Measurements from ENCODE around the gene TSPO.

TSPO gene

DNA sequence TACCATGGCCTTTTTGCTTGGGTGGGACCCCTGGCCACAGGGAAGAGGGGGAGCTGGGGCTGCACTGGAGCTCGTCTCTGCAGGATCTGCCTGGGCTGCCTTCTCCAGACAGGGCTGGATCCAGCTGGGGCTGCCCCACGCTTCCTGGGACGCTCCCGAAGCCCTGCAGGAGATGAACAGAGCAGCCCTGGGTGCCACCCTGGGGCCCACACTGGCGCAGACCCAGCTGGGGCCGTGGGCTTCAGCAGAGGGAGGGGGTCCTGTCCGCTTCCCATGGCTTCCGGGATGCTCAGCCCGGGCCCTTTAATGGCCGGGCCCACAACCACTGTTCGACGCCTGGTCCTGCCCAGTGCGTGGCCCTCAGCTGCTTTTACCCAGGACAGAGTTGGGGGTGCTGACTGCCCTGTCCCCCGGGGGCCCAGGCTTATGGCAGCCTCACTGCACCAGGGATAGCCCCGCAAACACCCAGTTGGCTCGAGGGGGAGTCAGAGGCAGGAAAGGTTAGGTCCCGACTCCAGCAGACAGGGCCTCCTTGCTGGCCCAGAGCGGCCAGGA lies 12.0 kb downstream of the TSPO start:
- peaks cover 5% of the 10 kb centered on the region for H3K4me1 ChIP-seq (ENCODE audit: insufficient read depth, low read length)
- H3K9me3 ChIP-seq (ENCODE audit: low read length), result no peaks in the 10 kb centered on the region
- no peaks in the 10 kb centered on the region for H3K27me3 ChIP-seq (ENCODE audit: control insufficient read depth in 1 of 2, insufficient read depth in 2 of 2, low read length in 2 of 2)
- H3K36me3 ChIP-seq (ENCODE audit: insufficient read depth, low read length), result peaks cover 14% of the 10 kb centered on the region
- H3K4me3 ChIP-seq (ENCODE audit: low read depth in 1 of 2, low read length in 2 of 2), result no peak overlapping the region
- no peak overlapping the region for H3K9ac ChIP-seq (ENCODE audit: low read length)
- H3K27ac ChIP-seq (ENCODE audit: low read depth, low read length), result no peak overlapping the region

- H3K27me3 ChIP-seq (ENCODE audit: control insufficient read depth in 1 of 2, insufficient read depth in 2 of 2, low read length in 2 of 2), result no peaks in the 10 kb centered on the region
- H3K9ac ChIP-seq (ENCODE audit: low read length), result no peak overlapping the region
- H3K9me3 ChIP-seq (ENCODE audit: low read length), result no peaks in the 10 kb centered on the region
- H3K36me3 ChIP-seq (ENCODE audit: insufficient read depth, low read length), result peaks cover 14% of the 10 kb centered on the region
- no peak overlapping the region for H3K4me3 ChIP-seq (ENCODE audit: low read depth in 1 of 2, low read length in 2 of 2)
- peaks cover 5% of the 10 kb centered on the region for H3K4me1 ChIP-seq (ENCODE audit: insufficient read depth, low read length)
- no peak overlapping the region for H3K27ac ChIP-seq (ENCODE audit: low read depth, low read length)
These were observed 13.3 kb downstream of the TSPO start for GRCh38 chr22:43164636-43165035.

DNA sequence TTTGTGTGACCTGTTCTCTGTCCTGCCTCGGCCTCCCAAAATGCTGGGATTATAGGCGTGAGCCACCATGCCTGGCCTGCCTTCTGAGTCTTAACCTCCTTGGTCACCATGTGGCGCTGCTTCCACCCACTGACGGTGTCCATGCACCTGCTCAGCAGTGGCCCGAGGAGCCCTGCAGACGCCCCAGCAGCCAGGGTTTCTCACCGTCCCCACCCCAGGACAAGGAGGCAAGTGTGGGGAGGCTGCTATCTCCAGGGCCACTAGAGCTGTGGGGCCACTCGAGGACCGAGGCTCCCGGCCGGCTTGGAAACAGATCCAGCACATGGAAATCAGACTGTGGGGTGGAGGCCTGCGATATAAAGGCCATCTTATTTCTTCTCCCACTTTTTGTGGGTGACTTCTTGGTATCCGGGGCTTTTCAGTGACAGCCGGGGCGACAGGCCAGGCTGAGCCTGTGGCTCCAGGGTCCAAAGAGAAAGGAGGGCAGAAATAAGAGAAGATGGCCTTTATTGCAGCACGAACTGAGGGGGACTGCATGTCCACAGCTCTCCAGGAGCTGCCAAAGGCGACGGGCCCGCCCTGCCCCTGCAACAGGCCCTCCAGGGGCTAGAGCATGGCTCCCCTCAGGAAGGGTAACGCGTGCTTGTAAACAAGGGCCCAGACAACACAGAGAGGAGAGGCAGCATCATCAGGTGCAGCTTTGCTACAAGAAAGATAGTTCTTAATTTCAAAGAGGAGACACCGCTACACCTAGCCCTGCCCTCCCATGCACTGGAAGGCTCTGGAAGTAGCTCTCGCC lies 15.0 kb downstream of the TSPO start:
- Histone ChIP-seq H3K27ac (ENCODE audit: low read depth, low read length) (no peak overlapping the region), H3K4me3 (ENCODE audit: low read depth in 1 of 2, low read length in 2 of 2) (no peak overlapping the region), H3K27me3 (ENCODE audit: control insufficient read depth in 1 of 2, insufficient read depth in 2 of 2, low read length in 2 of 2) (no peaks in the 10 kb centered on the region), H3K9ac (ENCODE audit: low read length) (no peak overlapping the region), H3K36me3 (ENCODE audit: insufficient read depth, low read length) (peaks cover 21% of the 10 kb centered on the region), H3K9me3 (ENCODE audit: low read length) (no peaks in the 10 kb centered on the region), H3K4me1 (ENCODE audit: insufficient read depth, low read length) (peaks cover 5% of the 10 kb centered on the region)

DNA sequence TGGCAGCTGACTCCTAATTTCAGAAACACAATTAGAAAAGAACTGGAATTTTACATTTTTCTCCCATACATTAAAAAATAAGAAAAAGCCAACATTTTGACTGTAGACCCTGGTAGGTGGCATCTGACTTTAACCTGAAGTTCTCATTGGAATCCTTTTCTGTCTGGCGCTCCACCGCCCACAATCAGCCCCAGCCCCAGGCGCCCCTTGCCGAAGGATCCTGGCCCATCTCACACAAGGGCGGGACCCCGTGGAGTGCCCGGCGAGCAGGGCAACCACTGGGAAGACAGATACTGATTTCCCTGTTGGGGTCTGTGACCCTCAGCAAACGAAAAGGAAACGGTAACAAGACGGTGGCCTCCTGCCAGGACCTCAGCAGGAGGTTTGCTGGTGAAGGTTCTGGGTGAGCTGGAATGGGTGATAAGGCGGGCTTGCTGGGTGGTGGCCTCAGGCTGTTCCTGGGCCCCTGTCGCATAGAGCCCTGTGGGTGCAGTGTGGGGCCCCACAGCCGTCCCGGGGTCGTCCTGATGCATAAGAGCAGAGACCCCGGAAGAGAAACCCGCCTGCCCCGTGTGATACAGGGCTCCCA lies 15.7 kb downstream of the TSPO start:
- Histone ChIP-seq H3K27me3 (ENCODE audit: control insufficient read depth in 1 of 2, insufficient read depth in 2 of 2, low read length in 2 of 2) (no peaks in the 10 kb centered on the region), H3K4me1 (ENCODE audit: insufficient read depth, low read length) (peaks cover 5% of the 10 kb centered on the region), H3K4me3 (ENCODE audit: low read depth in 1 of 2, low read length in 2 of 2) (no peak overlapping the region), H3K9me3 (ENCODE audit: low read length) (no peaks in the 10 kb centered on the region), H3K9ac (ENCODE audit: low read length) (no peak overlapping the region), H3K27ac (ENCODE audit: low read depth, low read length) (no peak overlapping the region), H3K36me3 (ENCODE audit: insufficient read depth, low read length) (peaks cover 28% of the 10 kb centered on the region)

- no peaks in the 10 kb centered on the region for H3K27me3 ChIP-seq (ENCODE audit: control insufficient read depth in 1 of 2, insufficient read depth in 2 of 2, low read length in 2 of 2)
- no peak overlapping the region for H3K27ac ChIP-seq (ENCODE audit: low read depth, low read length)
- peaks cover under 1% of the 10 kb centered on the region for H3K4me1 ChIP-seq (ENCODE audit: insufficient read depth, low read length)
- peaks cover 41% of the 10 kb centered on the region for H3K36me3 ChIP-seq (ENCODE audit: insufficient read depth, low read length)
- H3K9me3 ChIP-seq (ENCODE audit: low read length), result no peaks in the 10 kb centered on the region
- no peak overlapping the region for H3K9ac ChIP-seq (ENCODE audit: low read length)
- H3K4me3 ChIP-seq (ENCODE audit: low read depth in 1 of 2, low read length in 2 of 2), result no peak overlapping the region
These were observed 17.3 kb downstream of the TSPO start for GRCh38 chr22:43168471-43169309.

DNA sequence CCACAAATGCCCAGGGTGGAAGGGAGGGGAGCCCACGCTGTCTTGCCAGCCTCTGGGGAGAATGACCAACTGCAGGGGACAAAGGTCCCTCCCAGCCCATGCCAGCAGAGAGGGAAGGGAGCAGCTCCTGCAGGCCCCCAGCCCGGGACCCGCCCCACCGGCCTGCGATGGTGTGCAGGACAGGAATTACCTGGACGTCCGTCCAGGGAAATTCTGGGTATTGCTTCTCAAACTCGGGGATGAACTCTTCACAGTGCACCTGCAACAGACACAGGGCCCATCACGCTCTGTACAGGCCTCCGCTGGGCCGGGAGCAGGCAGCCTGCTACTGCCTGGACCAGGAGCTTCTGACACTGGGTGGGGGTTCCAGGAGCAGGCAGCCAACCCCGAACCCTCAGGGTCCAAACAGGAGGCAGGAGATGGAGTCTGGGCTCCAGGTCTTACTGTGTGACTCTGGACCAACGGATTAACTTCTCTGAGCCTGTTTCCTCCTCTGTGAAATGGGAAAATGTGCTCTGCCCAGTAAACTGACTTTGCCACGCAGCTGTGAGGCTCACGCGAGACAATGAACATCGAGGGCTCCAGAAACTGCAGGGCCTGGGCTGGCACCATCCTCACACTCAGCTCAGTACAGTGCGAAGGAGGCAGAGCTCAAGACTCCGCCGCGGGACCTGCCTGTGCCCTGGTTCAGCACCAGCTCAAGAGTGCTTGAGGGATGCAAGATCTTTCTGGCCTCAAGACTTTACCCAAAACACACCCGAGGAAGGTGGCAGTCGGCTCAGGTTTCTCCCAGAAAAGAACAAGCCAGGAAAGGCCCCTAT lies 18.2 kb downstream of the TSPO start:
- Histone ChIP-seq H3K9ac (ENCODE audit: low read length) (no peak overlapping the region), H3K27ac (ENCODE audit: low read depth, low read length) (no peak overlapping the region), H3K36me3 (ENCODE audit: insufficient read depth, low read length) (peaks cover 49% of the 10 kb centered on the region), H3K9me3 (ENCODE audit: low read length) (no peaks in the 10 kb centered on the region), H3K27me3 (ENCODE audit: control insufficient read depth in 1 of 2, insufficient read depth in 2 of 2, low read length in 2 of 2) (no peaks in the 10 kb centered on the region), H3K4me1 (ENCODE audit: insufficient read depth, low read length) (no peaks in the 10 kb centered on the region), H3K4me3 (ENCODE audit: low read depth in 1 of 2, low read length in 2 of 2) (no peak overlapping the region)

DNA sequence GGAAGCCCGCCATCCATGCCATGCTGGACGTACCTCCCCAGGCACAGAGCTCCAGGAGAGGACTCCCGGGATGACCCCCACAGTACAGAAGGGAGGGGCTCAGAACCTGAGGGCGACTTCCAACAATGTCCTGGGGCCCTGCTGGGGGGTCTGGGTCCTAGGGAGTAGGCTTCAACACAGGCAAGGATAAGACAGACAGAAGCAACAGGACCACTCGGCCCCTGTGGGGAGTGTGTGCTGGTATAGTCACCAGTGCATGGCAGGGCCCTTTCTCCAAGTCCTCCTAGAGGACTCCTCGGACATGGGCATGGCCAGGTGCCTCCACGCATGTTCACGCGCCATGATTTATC lies 18.7 kb downstream of the TSPO start:
- Histone ChIP-seq H3K9ac (ENCODE audit: low read length) (no peak overlapping the region), H3K27me3 (ENCODE audit: control insufficient read depth in 1 of 2, insufficient read depth in 2 of 2, low read length in 2 of 2) (no peaks in the 10 kb centered on the region), H3K27ac (ENCODE audit: low read depth, low read length) (no peak overlapping the region), H3K4me1 (ENCODE audit: insufficient read depth, low read length) (no peaks in the 10 kb centered on the region), H3K4me3 (ENCODE audit: low read depth in 1 of 2, low read length in 2 of 2) (no peak overlapping the region), H3K9me3 (ENCODE audit: low read length) (no peaks in the 10 kb centered on the region), H3K36me3 (ENCODE audit: insufficient read depth, low read length) (peaks cover 52% of the 10 kb centered on the region)

DNA sequence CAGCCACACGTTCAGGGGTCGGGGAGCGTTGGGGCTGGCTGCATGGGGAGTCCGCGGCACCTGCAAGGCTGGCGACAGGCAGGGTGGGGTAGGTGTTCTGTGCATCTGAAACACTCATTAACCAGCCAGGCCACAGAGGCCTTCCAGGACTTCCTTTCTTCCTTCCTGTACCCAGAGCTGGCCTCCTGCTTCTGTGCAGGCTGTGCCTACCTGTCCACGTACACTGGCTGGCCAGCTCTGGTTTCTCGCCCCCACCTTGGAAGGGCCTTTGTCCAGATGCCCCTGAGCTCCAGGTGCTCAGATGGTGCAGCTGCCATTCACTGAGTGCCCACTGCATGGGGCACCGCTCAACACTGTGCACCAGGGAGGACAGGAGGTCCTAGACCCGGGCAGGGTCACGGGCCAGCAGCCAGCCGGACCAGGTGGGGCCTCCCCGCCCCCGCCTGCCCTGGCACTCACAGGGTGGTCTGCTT lies 19.7 kb downstream of the TSPO start:
- no peak overlapping the region for H3K27ac ChIP-seq (ENCODE audit: low read depth, low read length)
- H3K27me3 ChIP-seq (ENCODE audit: control insufficient read depth in 1 of 2, insufficient read depth in 2 of 2, low read length in 2 of 2), result no peaks in the 10 kb centered on the region
- peaks cover 52% of the 10 kb centered on the region for H3K36me3 ChIP-seq (ENCODE audit: insufficient read depth, low read length)
- H3K9me3 ChIP-seq (ENCODE audit: low read length), result no peaks in the 10 kb centered on the region
- no peak overlapping the region for H3K4me3 ChIP-seq (ENCODE audit: low read depth in 1 of 2, low read length in 2 of 2)
- no peak overlapping the region for H3K9ac ChIP-seq (ENCODE audit: low read length)
- H3K4me1 ChIP-seq (ENCODE audit: insufficient read depth, low read length), result no peaks in the 10 kb centered on the region

- H3K36me3 ChIP-seq (ENCODE audit: insufficient read depth, low read length), result peaks cover 47% of the 10 kb centered on the region
- H3K27ac ChIP-seq (ENCODE audit: low read depth, low read length), result no peak overlapping the region
- H3K27me3 ChIP-seq (ENCODE audit: control insufficient read depth in 1 of 2, insufficient read depth in 2 of 2, low read length in 2 of 2), result no peaks in the 10 kb centered on the region
- no peaks in the 10 kb centered on the region for H3K4me1 ChIP-seq (ENCODE audit: insufficient read depth, low read length)
- H3K9me3 ChIP-seq (ENCODE audit: low read length), result no peaks in the 10 kb centered on the region
- no peak overlapping the region for H3K9ac ChIP-seq (ENCODE audit: low read length)
- no peak overlapping the region for H3K4me3 ChIP-seq (ENCODE audit: low read depth in 1 of 2, low read length in 2 of 2)
These were observed 20.2 kb downstream of the TSPO start for GRCh38 chr22:43171607-43172006.

- no peak overlapping the region for H3K4me3 ChIP-seq (ENCODE audit: low read depth in 1 of 2, low read length in 2 of 2)
- no peak overlapping the region for H3K9ac ChIP-seq (ENCODE audit: low read length)
- H3K27me3 ChIP-seq (ENCODE audit: control insufficient read depth in 1 of 2, insufficient read depth in 2 of 2, low read length in 2 of 2), result no peaks in the 10 kb centered on the region
- peaks cover 47% of the 10 kb centered on the region for H3K36me3 ChIP-seq (ENCODE audit: insufficient read depth, low read length)
- no peaks in the 10 kb centered on the region for H3K4me1 ChIP-seq (ENCODE audit: insufficient read depth, low read length)
- H3K27ac ChIP-seq (ENCODE audit: low read depth, low read length), result no peak overlapping the region
- no peaks in the 10 kb centered on the region for H3K9me3 ChIP-seq (ENCODE audit: low read length)
These were observed 20.8 kb downstream of the TSPO start for GRCh38 chr22:43172191-43172590.

DNA sequence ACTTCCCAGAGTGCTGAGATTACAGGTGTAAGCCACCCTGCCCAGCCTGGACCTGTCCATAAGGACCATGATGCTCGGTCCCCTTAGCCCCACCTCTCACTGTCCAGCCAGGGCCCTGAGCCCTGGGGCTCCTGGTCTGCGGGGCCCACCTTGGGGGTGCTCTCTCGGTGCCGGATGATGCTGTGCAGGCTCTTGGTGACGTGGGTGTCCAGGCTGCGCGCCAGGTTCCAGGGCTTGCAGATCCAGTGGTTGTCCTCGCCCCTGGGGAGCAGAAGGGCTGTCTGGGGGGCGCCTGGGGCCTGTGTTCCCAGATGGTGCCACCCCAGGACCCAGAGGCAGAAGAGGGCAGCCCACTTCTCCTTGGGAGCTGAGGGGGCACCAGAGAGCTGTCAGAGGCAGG lies 22.2 kb downstream of the TSPO start:
- no peaks in the 10 kb centered on the region for H3K4me1 ChIP-seq (ENCODE audit: insufficient read depth, low read length)
- no peaks in the 10 kb centered on the region for H3K27me3 ChIP-seq (ENCODE audit: control insufficient read depth in 1 of 2, insufficient read depth in 2 of 2, low read length in 2 of 2)
- H3K27ac ChIP-seq (ENCODE audit: low read depth, low read length), result no peak overlapping the region
- no peak overlapping the region for H3K9ac ChIP-seq (ENCODE audit: low read length)
- peaks cover 39% of the 10 kb centered on the region for H3K36me3 ChIP-seq (ENCODE audit: insufficient read depth, low read length)
- no peaks in the 10 kb centered on the region for H3K9me3 ChIP-seq (ENCODE audit: low read length)
- no peak overlapping the region for H3K4me3 ChIP-seq (ENCODE audit: low read depth in 1 of 2, low read length in 2 of 2)

Data from muscle layer of colon (tissue), 2 donors.